ENCODE measurements around the gene C14orf119.

The C14orf119 gene

DNA sequence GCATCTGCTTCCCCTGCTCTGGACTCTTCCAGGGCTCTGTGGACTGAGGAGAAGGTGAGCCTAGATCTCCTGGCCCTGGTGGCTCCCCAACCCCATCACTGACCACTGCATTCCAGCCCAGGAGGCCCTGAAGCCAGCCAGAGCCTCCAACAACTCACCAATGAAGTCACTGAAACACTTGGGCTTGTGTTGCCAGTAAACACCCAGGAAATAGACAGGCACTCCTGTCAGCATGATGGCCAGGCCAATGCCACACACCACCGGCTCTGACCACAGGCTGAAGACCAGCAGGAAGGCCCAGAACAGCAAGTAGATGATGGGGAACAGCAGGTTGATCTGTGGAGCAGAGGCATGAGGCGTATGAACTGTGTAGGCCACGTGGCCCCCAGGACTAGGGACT is 32.6 kb downstream of the C14orf119 start:
- DNase-seq: no peak

DNA sequence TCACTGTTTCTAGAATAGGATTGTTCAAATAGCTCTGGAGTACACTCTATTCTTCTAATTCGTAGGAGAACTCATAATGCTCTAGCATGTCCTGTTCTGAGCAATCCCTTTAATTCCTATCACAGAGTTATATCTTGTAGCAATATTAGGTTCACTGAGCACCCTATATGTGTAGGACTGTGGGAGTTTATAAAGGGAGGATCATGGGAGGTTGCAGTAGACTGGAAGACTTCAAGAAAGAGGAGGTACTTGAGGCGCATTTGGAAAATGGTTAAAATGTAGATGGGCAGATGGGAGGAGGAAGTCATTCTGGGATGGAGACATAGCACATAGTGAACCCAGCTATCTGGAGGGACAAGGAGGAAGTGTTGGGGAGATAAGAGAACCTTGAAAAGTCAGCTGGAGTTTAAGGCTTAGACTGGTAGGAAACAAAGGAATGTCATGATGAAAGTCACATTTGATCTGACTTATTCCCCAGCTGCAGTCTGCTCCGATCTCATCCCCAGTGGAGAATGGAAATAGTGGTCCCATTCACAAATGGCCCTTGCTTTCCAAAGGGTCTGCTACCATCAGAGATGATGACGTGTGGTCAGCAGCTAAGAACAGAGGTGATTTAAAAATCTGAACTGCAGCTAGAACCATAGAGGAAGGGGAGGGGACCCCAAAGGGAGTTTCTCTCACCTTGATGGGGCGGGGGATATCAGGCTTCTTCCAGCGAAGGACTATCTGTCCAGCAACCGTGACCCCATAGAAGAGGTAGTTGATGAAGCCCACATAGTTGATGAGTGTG is 33.9 kb downstream of the C14orf119 start:
- DNase-seq: no peak

DNA sequence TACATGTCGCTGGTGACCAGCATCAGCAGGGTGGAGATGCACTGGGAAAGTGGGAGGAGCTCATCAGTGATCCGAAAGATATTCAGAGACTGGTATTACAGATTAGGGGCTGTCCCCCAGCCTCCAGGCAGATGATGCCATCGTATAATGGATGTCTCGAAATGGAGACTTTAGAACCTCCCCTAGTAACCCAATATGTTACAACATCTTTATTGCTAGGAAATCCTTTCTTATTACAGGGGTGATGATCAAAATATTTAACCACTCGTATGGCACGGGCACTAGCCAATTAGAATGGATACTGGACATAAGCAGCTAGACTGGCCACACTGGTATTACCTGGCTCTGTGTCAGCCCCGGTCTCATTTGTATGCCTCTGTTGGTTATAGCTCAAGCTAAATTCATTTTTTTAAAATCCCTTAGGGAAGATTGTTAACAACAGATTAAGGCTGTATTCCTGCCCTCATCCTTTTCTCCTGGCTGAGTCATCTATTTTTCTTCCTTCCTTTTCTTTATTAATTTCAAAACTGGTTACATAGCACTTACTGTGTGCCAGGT is 34.5 kb downstream of the C14orf119 start:
- DNase-seq: no peak

DNA sequence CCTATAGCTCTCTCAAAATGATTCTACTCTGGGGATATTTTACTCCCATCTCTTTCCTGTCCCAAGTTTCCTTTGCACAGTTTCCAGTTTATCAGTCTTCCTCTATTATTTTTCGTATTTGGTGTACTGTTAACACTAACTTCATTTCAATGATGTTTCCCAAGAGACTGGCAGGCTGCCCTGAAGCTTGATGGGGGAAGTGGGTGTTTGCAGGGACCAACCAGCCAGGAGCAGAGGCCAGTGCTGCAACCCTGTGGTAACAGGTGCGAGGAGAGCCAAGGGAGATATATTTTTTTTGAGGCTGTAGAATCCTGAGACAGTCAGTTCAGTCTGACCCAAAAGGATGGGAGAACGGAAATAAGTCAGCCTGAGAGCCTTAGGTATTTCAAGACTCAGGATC is 35.6 kb downstream of the C14orf119 start:
- no peak for DNase-seq

- no peak for DNase-seq
Observed at GRCh38 chr14:23131482-23131881, 36.2 kb downstream of the C14orf119 start.

DNA sequence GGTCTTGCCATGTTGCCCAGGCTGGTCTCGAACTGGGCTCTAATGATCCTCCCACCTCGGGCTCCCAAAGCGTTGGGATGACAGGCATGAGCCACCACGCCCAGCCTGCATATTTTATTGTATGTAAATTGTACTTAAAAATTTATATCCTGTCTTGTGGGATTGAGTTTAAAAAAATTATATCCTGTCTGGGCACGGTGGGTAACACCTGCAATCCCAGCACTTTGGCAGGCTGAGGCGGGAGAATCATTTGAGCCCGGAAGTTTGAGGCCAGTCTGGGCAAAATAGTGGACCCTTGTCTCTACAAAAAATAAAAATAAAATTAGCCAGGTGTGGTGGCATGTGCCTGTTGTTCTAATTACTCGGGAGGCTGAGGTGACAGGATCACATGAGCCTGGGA is 37.7 kb downstream of the C14orf119 start:
- no peak for DNase-seq

DNA sequence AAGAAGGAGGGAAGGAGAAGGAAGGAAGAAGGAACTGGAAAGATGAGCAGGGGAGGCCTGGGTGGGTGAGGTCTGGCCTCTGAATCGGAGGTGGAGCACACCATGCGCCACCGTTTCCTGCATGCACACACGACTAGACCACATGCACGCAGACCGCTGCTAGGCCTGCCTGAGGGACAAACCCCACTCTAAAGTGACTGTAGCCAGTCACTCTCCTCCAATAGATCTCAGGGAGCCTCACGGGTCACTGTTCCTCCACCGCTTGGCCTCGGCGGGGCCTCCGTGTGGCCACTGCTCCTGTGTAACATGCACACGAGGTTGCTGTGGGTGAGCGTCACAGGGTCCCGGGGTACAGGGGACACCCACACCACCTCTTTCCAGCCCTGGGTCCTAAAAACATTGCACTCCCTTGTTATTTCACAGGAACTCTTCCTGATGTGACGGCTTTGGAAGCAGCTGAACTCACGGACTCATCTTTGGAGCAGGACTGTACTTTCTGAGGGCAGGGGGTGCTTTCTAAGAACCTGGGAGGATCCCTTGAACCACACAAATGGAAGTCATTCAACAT is 41.3 kb downstream of the C14orf119 start:
- no peak for DNase-seq

- no peak for DNase-seq
Observed at GRCh38 chr14:23137192-23137812, 42.0 kb downstream of the C14orf119 start.

DNA sequence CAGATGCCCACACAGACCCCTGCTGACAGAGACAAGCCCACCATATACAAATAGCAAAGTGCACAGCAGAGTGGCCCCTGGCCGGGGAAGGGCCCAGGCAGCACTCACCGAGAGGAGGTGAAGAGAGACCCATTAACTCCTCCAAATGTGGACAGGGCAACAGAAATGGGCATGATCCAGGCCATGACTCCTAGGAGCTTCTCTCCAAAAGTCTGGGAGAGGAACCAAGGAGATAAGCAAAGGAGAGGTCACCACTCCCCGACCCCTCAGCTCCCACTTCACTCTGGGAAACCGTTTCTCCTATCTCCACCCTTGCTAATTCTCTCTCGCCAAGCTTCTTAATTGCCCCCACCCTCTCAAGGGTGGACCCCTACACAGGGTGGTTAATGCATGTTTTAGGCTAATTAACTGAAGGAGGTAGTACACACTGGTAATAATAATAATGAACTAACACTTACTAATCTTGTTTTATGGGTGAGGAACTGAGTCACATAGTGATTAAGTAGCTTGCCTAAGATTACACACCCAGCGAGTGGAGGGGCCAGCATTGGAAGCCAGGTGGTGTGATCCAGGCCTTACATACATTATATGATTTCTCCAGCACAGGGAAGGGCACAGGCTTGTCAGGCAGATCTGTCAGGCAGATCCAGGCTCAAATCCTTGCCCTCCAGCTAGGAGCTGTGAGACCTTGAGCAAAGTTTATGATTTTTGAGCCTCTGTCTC is 42.7 kb downstream of the C14orf119 start:
- no peak for DNase-seq

DNA sequence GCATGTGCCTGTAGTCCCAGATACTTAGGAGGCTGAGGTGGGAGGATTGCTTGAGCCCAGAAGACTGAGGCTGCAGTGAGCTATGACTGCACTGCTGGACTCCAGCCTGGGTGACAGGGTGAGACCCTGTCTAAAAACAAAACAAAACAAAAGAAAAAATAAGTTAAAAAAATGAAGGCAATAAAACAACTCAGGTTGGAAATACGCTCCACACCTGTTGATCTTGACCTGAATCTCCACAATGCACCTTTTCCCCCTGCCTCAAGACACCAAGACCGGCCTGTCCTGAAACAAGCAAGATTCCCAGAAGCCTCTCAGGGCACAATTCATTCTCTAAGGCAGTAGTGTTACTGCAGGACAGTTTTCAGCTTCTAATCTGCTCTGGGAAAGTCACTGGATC is 44.6 kb downstream of the C14orf119 start:
- no peak for DNase-seq

- DNase-seq: no peak
Observed at GRCh38 chr14:23140371-23140770, 45.1 kb downstream of the C14orf119 start.

- no peak for DNase-seq
Observed at GRCh38 chr14:23141706-23142444, 46.6 kb downstream of the C14orf119 start.

GRCh38 chr14:23142826-23143225 is 47.5 kb downstream of the C14orf119 start:
- DNase-seq: no peak

GRCh38 chr14:23143911-23144310 is 48.6 kb downstream of the C14orf119 start:
- DNase-seq: no peak

DNA sequence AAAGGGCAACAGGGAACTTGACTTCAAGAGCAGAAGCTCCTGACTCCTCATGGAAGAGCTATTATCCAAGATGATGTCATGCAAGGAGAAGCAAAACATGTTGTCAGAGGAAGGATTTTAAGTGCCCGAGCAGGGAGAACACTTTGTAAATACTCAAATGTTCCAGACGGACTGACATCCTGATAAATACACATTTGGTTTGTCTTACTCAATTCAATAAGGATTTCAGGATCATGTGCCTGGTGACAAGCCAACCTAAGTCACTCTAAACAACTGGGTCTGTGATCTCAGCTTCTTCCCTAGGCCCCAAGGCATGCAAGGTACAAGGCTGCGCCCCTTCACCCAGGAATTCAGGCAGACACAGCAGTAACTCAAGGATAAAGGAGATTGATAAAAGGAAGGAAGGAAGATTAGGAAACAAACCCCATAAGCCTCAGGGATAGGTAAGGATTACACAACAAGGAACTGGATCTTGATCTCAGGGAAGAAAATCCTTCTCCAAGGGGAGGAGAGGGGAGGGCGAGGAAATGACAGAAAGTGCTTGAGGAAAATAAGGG is 50.6 kb downstream of the C14orf119 start:
- DNase-seq: no peak

DNA sequence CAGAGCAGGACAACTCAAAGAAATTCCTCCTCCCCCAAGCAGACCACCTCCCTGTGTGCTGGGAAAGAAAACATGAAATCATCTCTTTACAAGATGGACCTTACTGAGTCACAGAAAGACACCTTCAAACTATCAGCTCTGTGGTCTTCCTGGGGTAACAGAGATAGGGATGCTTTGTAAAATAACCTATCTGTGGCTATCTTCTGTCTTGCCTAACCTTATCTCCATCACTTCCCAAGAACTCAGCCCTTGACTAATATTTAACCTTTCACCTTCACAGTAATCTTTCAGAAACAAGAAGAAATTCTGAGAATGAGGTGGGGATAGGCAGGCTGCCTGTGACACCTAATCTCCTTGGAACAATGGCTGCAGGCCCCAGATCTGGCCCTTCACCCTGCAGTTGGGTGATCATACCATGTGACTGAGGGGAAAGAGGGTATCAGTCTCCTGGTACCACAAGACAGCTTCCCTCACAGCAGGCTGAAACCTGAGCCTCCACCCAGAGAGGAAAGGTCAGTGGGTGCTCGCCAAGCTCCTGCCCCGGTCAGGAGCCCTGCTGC is 51.1 kb downstream of the C14orf119 start:
- no peak for DNase-seq

DNA sequence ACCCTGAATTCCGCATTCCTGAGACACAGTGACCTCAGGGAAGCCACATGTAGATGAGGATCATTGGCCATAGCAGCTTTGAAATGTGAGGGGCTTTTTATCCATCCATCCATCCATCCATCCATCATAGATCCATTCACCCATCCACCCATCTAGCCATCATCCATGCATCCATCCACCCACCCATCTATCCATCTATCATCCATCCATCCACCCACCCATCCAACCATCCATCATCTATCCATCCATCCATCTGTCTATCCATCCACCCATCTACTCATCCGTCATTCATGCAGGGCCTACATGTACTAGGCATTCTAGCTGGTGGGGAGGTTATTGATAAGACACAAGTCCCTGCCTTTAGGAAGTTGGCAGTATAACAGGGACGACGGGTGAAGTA is 51.7 kb downstream of the C14orf119 start:
- DNase-seq: no peak

- no peak for DNase-seq
Observed at GRCh38 chr14:23147676-23148075, 52.4 kb downstream of the C14orf119 start.

DNA sequence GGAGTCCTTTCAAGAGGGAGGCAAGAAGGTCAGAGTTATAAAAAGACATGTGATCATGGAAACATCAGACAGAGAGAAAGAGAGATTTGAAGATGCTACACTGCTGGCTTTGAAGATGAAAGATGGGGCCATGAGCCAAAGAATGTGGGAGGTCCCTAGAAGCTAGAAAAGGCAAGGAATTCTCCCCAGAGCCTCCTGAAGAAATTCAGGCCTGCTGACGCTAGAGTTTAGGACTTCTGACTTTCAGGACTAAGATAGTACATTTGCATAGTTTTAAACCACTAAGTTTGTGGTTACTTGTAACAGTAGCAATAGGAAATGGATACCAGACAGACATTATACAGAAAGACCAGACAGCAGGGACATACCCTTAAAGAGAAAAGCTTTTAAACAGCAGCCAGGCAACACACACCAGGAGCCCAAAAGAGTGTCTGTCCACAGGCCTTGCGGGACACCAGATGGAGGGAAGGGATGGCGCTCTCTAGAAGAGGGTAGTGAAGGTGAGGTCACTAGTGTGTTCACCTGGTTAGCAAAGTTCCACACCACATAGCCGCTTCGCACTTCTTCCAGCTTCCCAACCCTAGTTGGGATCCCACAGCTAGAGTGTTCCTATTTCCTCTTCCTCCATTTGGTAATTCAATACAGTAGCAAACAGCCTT is 53.4 kb downstream of the C14orf119 start:
- DNase-seq: no peak

DNA sequence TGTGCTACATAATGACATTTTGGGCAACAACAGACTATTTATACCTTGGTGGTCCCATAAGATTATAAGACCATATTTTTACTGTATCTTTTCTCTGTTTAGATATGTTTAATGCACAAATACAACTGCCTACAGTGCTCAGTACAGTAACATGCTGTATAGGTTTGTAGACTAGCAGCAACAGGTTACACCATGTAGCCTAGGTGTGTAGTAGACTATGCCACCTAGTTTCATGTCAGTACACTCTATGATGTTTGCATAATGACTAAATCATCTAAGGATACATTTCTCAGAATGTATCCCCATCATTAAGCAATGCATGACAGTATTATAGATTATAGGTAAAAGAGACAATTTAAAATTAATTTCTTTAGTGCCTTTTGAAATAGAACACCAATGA is 54.4 kb downstream of the C14orf119 start:
- DNase-seq: no peak

Measured in T-helper 9 cell (primary cell).